H54 (cell line): ENCODE measurements around the gene POGZ.

Experiments
- DNase-seq: peaks from one replicate; pipeline ENCODE4 v3.0.0; 2011; ENCODE audit warnings: low spot score, mixed read lengths; ENCODE audit not compliant: insufficient read length
- FAIRE-seq: peaks from 3 replicates; lab custom pipeline; 2011; peaks lifted over from hg19 to GRCh38; lab: Jason Lieb, UNC
- POLR2A ChIP-seq: IDR thresholded peaks from 2 replicates; pipeline ENCODE4 v1.6.1; 2011; ENCODE audit warnings: low read depth, mild to moderate bottlenecking, low read length

Gene POGZ

GRCh38 chr1:151386002-151386401 lies 73.3 kb downstream of the POGZ start:
- no peak for TF ChIP-seq POLR2A
- DNase-seq = no peak
- no peak for FAIRE-seq

DNA sequence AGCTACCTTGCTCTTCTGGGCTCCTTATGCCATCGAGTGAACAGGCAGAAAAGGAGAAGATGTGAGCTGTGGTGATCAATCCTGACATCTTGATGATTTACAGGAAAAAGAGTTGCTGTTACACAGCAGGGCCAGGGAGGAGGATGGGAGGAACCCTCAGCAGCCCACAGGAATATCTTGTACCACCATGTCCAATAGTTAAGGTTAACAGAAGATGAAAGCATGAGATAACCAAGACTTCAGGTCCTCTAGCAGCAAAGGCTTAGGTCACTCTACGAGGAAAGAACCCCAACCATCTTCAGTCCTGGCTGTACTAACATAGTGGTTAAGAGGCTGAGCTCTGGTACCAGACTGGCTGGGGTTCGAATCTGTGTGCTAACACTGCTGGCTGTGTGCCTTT lies 74.7 kb downstream of the POGZ start:
- no peak for DNase-seq
- no peak for FAIRE-seq
- TF ChIP-seq POLR2A = no peak

DNA sequence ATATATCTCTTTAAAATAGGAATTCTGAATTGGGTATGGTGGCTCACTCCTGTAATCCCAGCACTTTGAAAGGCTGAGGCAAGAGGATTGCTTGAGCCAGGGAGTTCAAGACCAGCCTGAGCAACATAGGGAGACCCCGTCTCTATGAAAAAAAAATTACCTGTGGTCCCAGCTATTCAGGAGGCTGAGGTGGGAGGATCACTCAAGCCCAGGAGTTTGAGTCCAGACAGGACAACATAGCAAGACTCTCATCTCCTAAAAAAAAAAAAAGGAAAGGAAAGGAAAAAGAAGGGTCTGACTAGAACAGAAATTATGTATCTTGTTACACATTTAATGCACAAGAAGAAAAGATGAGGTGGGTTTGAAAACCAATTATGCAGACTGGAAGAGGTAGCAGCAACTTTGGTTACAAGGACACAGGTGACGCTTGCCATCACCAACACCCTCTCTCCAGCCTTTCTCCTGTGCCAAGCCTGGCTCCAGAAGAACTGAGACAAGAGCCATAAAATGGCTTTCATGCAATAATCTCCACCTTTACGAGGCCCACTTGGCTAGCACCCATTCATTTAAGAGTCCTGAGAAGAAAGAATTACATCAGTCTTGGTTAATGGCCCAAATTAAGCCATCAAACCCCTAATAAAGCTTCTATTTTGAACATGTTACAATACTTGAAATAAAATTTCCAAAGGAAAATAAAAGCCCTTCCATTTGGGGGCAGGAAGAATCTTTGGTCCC lies 82.0 kb downstream of the POGZ start:
- no peak for TF ChIP-seq POLR2A
- no peak for FAIRE-seq

GRCh38 chr1:151373196-151373595 lies 86.1 kb downstream of the POGZ start:
- no peak for FAIRE-seq
- no peak for DNase-seq
- TF ChIP-seq POLR2A = no peak

More for the DNA sequence above, 82.0 kb downstream of the POGZ start:
- no peak for DNase-seq

GRCh38 chr1:151372058-151372934 lies 87.0 kb downstream of the POGZ start, which contains the start of gene SELENBP1:
Gene SELENBP1 (minus strand): TSS chr1:151372705. CDS start chr1:151372641, 64 bp downstream.
- peak; percentile 44 for DNase-seq
- FAIRE-seq = no peak
- peak; percentile 72 for TF ChIP-seq POLR2A

DNA sequence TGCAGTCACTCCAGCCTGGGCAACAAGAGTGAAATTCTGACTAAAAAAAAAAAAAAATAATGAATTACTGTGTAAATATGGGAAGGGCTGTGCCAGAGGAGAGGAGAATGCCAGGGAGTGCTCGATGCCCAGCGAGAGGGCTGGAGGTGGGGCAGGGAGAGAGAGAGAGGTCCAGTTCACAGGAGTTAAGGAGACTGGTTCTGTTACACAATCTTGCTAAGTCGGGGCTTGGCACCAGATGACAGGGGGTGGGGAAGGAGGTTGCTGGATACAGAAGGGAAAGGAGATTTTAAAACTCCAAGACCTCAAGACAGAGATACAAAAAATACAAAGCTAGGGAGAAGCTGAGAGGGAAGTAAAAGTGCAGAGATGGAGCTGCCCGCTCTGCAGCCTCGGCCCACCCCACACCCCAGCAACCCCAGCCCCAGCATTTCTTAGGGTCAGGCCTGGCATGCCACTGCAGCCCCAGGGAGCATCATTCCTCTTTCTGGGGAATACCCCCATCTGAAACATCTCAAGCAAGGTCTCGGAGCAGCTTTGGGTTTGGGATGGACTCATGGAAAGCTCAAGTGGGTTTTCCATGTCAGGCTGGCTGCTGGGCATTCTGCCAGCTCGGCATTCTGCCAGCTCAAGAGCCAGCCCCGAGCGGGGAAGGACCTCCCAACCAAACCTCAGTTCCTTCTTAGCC lies 87.8 kb downstream of the POGZ start:
- FAIRE-seq = no peak
- no peak for DNase-seq
- TF ChIP-seq POLR2A = no peak

DNA sequence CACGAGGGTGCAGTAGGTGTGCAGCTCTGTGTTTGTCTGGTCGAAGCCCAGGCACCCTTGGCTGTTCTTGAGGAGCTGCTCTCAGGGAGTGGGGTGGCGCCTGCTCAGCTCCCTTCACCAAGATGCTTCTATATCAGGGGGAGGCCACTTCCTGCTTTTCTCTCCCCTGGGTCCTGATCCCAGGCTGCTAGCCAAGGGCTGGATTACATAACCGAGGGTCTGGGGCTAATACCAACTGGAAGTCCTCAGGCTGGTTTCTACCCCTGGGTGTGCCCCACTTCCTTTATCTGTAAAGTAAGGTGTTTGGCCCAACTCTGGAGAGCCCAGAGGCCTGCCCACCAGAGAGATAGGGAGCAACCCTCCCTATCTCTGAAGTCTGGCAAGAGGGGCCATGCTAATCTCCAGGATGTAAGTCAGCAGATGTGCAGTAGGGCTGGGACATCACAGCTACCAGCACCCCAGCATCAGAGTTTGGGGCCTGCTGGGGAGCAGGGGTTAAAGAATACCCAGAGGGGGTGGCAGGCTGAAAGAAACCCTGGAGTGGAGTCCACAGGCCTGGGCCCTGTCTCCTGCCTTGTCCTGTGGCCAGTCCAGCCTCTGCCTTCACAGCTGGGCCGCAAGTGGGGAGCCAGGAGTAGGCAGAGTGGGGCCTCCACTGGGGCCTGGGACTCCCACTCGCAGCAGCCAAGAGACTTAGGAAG lies 88.9 kb downstream of the POGZ start:
- TF ChIP-seq POLR2A = no peak
- FAIRE-seq (no peak), DNase-seq (no peak)

DNA sequence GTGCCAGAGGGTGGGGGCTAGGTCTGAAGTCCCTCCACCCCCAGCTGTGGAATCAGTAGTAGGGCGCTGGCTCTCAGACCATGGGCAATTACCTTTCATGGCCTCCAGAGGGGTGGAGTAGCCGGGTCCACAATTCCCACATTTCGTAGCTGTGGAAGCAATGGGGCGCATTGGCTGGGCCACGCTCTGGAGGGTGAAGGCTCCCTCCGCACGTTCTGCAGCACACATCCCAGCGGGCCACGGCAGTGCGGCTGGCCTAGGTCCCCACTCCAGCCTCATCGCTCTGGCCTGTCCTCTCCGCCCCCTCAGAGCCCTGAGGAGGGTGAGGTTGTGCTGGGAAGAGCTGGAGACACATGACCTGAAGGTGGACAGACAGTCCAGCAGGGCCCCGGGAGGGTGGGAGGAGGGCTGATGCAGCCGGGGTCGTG lies 89.7 kb downstream of the POGZ start:
- DNase-seq (no peak), FAIRE-seq (no peak)
- TF ChIP-seq POLR2A = no peak

- FAIRE-seq (no peak), DNase-seq (no peak)
- no peak for TF ChIP-seq POLR2A
Measured at GRCh38 chr1:151369302-151369610, 90.0 kb downstream of the POGZ start.

DNA sequence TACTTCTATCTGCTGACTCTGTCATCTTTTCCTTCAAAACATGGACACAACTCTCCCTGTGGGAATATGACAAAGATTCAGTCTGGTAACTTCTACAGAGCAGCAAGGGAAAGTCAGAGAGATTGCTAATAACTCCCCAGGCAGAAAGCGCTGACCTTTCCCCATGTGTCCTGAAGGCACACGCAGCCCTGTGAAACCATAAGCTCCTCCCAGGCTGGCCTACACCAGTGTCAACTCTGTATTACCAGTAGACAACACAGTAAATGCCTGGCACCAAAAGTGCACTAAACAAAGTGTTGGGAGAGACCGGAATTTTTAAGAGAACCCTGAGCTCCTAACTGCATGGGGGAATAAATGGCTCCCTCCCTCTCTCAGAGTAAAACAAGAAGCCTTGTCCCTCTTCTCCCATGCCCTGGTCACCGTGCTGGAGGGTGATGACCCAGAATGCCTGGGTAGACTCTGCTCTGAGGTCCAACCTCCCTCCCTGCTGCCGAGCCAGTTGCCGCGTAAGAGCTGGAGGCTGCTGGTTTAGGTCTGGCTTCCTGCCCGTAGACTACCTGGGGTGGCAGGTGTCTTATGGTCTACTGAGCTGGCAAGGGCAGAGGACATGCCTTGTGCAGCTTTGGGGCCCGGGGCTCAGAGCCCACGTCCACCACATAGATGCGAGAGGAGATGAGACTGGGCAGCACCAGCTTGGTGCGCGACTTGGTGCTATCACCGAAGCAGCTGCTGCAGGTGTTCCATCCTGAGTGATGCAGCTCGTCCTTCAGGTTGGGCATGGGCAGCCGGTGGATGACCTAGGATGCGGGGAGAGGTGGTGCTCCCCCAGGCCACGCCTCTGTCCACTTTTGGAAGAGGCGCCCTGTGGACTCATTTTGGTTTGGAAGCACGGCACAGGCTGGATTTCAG lies 90.6 kb downstream of the POGZ start:
- FAIRE-seq = no peak
- TF ChIP-seq POLR2A = no peak

GRCh38 chr1:151367658-151368392 lies 91.5 kb downstream of the POGZ start:
- TF ChIP-seq POLR2A = no peak
- FAIRE-seq (no peak), DNase-seq (no peak)

More for the DNA sequence above, 90.6 kb downstream of the POGZ start:
- no peak for DNase-seq

DNA sequence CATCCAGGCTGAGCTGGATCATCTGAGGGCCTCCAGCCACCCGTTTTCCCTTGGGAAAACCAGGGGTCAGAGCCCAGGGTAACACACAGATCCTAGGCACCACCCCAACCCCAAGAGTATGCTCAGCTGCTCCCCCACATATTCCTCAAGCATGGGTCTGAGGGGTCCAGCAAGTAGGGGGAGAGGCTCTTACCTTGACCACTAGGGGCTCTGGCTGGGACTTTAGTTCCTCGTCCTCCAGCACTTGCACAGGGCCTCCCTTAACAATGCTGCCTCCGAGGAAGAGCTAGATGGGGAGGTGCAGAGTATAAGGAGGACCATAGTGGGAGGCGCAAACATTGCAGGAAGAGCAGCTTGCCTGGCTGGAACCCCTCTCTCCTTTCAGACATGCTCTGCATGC lies 94.3 kb downstream of the POGZ start:
- TF ChIP-seq POLR2A = 0 out of 2 replicates have a peak, but pooled peaks have one; percentile 8
- FAIRE-seq = no peak

More for the DNA sequence above, 94.3 kb downstream of the POGZ start:
- no peak for DNase-seq
